GM18508 (cell line): ENCODE results near the gene DDX42.
A peak's percentile ranks its signal among the peaks of the same experiment; 100 is the strongest.

Experiments
- ATAC-seq: cut with Tn5 transposase; IDR thresholded peaks from one replicate; pipeline ENCODE4 v1.9.1; 2021; ENCODE audit warnings: moderate number of reproducible peaks; ENCODE audit not compliant: insufficient read depth, unreplicated experiment

DDX42 gene, protein sequence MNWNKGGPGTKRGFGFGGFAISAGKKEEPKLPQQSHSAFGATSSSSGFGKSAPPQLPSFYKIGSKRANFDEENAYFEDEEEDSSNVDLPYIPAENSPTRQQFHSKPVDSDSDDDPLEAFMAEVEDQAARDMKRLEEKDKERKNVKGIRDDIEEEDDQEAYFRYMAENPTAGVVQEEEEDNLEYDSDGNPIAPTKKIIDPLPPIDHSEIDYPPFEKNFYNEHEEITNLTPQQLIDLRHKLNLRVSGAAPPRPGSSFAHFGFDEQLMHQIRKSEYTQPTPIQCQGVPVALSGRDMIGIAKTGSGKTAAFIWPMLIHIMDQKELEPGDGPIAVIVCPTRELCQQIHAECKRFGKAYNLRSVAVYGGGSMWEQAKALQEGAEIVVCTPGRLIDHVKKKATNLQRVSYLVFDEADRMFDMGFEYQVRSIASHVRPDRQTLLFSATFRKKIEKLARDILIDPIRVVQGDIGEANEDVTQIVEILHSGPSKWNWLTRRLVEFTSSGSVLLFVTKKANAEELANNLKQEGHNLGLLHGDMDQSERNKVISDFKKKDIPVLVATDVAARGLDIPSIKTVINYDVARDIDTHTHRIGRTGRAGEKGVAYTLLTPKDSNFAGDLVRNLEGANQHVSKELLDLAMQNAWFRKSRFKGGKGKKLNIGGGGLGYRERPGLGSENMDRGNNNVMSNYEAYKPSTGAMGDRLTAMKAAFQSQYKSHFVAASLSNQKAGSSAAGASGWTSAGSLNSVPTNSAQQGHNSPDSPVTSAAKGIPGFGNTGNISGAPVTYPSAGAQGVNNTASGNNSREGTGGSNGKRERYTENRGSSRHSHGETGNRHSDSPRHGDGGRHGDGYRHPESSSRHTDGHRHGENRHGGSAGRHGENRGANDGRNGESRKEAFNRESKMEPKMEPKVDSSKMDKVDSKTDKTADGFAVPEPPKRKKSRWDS

DNA sequence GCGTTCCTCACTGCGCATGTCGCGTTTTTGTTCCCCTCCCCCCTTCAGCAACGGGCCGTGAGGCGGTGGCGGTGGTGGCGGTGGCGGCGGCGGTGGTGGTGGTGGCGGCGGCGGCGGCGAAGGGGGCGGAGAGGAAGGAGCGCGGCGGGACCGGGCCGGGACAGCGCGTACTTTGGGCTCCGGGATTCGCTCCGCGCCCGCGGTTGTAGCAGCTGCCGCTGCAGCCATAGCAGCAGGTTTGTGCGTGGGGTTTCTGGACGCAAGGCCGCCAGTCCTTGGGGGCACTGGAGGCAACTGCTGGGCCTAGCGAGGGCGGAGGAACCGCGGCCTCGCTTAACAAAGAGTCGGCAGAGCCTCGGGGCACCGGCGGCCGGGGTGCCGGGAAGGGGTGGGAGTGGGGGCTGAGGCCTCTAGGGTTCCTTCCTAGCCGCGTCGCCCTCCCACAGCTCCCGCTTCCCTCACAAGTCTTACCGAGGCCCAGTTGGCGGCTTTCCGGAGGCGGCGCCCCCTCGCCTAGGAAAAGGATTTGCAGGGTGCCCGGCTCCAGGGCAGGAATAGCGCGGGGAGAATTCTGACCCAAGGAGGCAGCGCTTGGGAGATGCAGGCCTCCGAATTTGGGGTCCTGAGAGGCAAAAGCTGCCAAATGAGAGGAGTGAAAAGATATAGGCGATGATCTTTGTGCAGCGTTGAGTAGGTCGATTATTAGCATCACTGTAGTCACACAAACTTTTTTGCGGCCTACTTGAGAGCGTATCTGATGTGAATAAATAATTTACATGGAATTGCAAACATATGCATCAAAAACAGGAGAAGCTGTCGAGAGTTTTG is at the start of gene DDX42:
DDX42 (plus strand) TSS at position 30 of the 828 bp plus-strand sequence. CDS start 12,880 bp downstream, outside the sequence.
- ATAC-seq: no peak

DNA sequence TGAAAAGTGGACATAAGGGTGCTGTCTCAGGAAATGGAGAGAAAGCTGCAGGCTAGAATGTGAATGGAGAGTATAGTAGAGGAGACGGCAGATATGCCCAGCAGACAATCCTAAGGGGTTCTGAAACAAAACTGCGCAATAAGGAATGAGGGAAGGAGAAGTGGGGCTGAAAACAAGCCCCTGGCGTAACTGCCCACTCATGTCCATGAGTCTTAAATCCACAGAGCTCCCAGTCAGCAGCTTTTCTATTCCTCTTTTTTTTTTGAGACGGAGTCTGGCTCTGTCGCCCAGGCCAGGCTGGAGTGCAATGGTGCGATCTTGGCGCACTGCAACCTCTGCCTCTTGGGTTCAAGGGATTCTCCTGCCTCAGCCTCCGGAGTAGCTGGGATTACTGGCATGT is 38.3 kb upstream of the DDX42 start:
- no peak for ATAC-seq

DNA sequence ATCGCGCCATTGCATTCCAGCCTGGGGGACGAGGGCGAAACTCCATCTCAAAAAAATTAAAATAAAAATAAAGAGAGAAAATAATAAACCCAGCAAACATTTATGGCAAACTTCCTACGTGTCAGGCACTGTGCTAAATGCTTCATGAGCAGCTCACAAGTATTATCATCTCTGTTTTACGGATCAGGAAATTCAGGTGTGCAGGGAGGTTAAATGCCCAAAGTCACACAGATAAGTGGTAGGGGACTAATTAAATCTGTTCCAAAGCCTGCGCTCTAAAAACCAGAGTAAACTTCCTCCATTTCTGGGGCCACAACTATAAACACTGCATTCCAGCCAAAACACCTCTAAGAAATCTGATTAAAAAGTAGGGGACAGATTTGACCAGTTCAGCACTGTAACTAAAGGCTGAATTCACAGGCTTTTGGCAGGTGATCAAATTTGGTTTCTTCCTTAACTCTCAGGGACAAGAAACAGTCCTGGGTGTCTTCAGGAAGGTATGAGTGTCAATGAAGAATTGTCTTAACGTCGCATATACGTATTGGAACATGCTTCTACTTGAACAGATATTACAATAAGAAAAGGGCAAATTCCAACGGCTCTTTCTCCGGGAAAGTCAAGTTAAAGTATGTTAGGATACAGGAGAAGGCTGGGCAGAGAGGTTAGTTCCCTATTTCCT is 33.4 kb upstream of the DDX42 start:
- no peak for ATAC-seq

DNA sequence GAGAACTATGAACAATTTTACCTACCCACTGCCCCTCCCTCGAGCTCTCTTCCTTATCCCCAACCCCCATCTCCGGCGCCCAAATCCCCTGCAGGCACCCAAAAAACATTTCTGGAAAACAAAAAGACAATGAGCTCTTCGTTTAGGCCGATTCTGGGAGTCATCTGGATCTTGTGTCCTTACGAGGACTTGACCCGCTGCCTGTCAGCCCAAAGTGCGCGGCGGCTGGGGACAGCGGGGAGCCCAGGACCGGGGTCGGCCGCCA is 32.9 kb upstream of the DDX42 start:
- no peak for ATAC-seq

DNA sequence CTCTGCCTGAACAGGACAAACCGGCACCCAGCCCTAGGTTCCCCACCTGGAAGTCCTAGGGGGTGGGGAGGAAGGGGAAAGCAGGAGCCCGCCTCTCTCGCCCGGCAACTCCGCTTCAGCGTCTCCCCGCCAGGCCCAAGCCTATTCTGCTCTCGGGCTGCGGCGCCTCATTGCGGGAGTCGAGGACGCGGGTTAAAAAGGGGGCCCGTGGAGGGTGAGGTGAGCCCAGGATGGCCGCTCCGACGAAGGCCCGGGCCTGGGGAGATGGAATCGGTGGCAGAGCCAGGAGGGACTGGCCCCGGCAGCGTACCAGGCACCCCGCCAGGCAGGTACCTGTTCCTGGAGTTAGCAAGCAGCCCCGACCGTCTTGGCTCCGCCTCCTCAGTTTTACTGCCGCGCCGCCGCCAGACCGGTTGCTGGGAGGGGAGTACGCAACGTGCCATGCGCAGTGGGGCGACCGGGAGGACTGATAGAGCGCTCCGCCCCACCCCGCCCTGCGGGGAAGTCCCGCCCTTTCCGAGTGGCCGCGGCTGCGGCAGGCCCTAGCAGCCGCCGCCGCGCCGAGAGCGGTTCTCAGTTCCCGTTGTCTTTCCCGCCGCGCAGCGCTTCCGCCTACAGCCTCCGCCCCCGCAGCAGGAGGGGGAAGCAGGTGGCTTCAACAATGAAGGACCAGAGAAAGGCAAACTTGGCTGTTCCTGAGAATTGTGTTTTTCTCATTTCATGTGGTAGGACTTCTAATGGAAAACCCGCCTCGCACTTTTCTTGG is 32.4 kb upstream of the DDX42 start, which contains the start of gene STRADA:
STRADA (minus strand) TSS at position 392 of the 766 bp plus-strand sequence. CDS start 13,430 bp downstream, outside the sequence.
- peak; percentile 66 for ATAC-seq

DNA sequence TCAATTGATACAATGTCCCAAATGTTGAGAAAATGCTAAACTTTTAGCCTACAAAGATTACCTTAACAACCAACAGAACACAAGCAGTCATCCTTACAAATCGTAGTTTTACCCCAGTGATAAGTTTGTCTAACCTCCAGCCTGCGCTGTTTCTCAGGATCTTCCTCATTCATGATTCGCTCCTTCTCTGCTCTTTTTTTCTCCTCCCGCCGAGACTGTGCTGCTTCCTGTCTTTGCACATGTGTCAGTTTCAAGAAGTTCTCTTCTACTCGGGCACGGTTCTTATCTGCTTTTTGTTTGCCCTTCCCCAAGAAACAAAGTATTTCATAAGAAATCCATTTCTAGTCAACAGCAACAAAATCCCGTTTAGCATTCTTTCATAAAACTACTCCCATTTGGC is 22.2 kb upstream of the DDX42 start:
- no peak for ATAC-seq

DNA sequence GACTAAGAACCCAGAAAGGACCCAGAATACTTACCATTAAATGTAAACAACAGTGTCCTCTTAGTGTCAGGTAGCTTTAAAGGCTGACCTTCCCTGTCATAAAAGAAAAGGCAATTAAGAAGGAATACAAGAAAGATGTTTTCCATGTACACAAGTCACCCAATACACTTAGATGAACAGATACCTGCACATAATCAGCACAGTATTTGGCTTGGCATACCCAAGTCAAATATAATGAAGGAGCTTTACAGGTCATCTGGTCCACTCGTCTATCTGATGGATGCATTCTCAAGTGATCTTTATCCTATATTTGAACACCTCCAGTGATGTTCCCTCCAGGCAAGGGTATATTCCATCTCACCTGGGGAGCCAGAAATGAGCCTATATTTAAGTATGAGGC is 21.3 kb upstream of the DDX42 start:
- no peak for ATAC-seq

DNA sequence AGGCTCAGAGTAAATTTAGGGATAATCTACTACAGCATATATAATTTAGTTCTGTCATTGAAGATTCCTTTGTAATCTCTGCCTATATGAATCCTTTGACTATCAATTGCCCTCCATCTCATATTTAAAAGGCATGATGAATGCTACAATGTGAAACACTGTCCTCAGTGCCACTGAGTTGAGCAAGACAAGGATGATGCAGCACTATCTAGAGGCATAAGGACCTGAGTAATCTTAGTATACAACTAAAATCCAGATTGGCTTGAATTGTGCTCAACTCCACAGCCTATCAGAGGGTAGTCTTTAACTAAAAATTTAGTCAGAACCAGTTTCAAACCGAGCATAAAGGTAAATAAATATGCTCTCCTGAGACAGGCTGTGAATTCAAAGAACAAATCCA is 20.8 kb upstream of the DDX42 start:
- no peak for ATAC-seq

DNA sequence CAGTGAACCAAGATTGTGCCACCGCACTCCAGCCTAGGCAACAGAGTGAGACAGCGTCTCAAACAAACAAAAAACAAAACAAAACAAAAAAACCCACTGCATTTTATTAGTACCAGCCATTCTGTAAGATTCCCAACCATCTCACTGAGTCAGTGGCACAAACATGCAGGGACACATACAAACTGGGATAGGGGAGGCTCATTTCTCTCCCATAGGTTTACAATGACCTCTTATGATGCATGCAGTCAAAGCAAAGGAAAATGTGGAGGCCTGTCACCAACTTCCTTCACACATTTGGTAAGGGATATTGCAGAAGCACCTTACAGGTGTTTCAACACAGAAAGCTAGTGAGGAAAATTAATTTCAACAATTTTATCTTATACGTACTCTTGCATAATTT is 19.9 kb upstream of the DDX42 start:
- no peak for ATAC-seq

DNA sequence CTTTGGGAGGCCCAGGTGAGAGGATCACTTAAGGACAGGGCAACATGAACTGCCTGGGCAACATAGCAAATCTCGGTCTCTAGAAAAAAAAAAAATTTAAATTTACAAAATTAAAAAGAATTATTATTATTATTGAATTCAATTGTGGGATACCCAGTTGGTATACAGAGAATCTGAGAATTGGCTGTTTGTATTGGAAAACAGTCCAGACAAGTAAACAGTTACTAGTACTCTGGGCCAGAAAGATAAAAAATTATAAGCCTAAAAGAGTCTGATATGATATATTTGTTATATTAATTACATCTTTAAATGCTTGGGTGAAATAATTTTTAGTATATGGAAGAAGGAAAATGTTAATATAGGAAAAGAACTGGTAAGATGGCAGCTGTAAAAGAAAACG is 15.5 kb upstream of the DDX42 start:
- no peak for ATAC-seq

DNA sequence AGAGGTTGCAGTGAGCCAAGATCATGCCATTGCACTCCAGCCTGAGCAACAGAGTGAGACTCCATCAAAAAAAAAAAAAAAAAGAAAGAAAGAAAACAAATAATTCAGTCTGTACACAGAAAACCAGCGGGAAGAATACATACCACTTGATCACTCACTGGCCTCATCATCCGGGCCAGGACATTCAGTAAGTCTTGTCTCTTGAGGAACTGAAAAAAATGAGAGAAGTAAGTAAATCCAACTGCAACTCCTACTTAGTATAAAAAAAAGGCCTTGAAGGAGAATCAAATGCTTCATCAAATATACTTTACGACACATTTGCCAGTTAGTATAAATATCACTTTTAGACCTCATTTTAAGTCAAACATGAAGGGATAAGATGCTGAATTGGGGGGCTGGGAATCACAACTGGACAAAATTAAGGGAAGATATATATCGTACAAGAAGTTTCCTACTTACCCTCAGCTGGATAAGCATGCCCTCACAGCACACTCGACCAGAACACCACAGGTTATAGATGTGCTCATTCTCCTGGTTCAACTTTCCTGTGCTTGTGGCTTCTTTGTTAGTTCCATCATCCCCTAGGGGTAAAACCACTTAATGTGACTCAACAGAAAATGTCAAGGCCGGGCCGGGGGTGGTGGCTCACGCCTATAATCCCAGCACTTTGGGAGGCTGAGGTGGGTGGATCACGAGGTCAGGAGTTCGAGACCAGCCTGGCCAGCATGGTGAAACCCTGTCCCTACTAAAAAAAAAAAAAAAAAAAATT is 13.0 kb upstream of the DDX42 start:
- no peak for ATAC-seq

DNA sequence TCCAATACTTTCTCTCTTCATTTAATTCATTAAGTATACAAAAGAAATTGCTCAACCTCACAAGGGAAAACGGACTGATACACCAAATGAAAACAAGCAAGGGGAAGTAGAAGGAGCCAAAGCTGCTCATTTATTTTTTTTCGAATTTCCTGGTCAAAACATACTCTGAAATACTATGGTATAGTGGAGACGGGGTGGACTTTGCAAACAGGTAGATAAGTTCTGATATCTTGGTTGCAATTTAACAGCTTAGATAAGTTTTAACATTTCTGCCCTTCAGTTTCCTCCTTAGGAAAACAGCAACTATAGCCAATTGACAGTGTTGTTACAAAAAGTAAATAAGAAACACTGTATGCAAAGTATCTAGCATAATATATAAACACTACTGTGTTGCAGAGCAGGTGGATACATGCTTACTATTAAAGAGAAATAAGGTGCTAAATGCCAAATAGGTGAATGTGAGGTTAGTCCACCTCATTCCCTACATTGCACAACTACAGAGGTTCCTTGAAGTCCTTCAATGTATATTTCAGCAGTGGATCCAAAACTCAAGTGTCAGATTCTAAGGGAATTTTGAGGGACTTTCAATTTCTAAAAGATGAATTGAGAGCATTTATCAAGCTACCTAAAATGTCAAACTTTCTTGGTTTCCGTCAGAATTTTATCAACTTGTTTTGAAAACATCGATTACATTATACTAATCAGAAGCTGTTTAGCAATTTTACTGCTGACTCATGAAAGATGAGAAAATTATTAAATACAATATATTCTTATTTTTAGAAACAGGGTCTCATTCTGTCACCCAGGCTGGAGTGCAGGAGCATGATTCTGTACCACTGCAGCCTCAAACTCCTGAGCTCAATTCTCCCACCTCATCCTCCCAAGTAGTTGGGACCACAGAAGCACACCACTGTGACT is 11.6 kb upstream of the DDX42 start:
- ATAC-seq: no peak

DNA sequence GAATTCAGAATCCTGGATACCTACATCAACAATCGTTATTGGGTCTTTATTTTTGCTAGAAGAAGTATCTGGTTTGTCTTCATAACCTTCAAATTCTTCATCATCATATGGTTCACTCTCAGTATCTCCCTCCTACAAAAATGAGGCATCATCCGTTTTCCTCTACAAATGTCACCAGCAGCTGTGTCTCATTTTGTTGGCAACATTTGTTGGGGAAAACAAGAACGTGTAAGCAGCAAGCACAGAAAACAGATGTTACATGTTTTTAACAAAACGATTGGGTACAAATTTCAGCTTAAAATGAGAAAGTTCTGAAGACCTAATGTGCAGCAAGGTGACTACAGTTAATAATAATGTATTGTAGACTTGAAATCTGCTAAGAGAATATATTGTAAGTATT is 9.3 kb upstream of the DDX42 start:
- no peak for ATAC-seq

DNA sequence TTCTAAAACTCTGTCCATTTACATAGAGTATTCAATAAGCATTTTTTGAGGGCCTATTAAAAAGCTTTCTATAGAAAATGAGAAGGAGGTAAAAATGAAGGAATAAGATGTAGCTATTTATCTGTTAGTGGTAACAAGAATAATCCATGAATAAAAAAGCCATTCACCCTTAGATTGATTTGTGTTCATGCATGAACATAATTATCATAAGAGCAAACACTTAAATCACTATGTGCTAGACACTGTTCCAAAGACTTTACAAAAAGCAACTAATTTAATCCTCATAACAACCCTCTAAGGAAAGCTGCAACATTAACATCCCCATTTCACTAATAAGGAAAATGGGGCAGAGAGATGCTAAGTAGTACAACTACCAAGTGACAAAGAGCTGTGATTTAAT is 7.2 kb upstream of the DDX42 start:
- no peak for ATAC-seq

DNA sequence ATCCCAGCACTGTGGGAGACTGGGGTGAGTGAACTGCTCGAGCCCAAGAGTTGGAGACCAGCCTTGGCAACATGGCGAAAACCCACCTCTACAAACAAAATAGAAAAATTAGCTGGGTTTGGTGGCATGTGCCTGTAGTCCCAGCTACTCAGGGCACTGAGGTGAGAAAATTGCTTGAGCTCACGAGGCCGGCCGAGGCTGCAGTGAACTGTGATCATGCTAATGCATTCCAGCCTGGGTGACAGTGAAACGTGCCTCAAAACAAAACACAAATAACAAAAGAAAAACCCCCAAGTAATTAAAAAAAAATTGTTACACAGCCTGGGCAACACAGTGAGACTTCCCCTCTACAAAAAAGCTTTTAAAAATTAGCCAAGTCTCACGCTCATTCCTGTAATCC is 5.5 kb upstream of the DDX42 start:
- ATAC-seq: no peak

DNA sequence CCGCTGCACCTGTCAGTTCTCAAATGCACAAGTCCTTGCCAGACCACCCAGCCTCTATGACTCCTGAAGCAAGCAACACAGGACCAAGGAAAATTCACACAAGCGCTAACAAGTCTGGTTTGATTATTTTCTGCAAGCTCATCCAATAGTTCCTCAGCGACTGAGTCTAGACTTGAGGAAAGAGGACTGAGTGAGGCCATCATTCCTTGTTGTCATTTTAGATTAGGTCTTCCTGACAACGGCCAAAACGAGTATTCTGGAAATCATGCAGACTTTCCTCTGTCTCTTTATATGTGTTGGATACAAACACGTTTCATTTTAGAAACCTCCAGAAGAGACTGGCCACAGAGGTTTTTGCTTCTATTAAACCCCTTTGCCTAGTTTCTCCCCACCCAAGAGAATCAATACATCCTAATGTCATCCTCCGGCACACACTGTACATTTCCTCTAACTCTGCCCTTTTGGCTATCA is 1.1 kb upstream of the DDX42 start:
- no peak for ATAC-seq
